Effector memory CD8-positive, alpha-beta T cell (primary cell): ENCODE data around the gene CTNND2.

Experiments
- ATAC-seq: fragments of 150-1000 bp; cut with Tn5 transposase; replicated peaks from 2 replicates; pipeline ENCODE4 v1.10.0; 2021; ENCODE audit warnings: mild to moderate bottlenecking, moderate library complexity
- DNase-seq, 3 experiments: peaks; one replicate each; pipeline ENCODE4 v3.0.0; 2021
- H3K27ac Mint-ChIP-seq, 2 donors: one replicate each; pipeline ENCODE4 v1.8.0; 2022; ENCODE audit warnings: mild to moderate bottlenecking in 2 of 2, mixed read lengths in 2 of 2, moderate library complexity in 2 of 2
- H3K27me3 Mint-ChIP-seq, 2 donors: one replicate each; pipeline ENCODE4 v1.8.0; 2022; ENCODE audit warnings: mixed read lengths in 2 of 2
- H3K36me3 Mint-ChIP-seq: one replicate; pipeline ENCODE4 v1.8.0; 2022; ENCODE audit warnings: mild to moderate bottlenecking, moderate library complexity, mixed read lengths; ENCODE audit not compliant: insufficient read depth
- H3K4me1 Mint-ChIP-seq, 2 donors: one replicate each; pipeline ENCODE4 v1.8.0; 2022; ENCODE audit warnings: low read depth in 2 of 2, mixed read lengths in 2 of 2
- H3K4me3 Mint-ChIP-seq, 2 donors: one replicate each; pipeline ENCODE4 v1.8.0; 2022; ENCODE audit warnings: mild to moderate bottlenecking in 2 of 2, mixed read lengths in 2 of 2, moderate library complexity in 2 of 2
- H3K9me3 Mint-ChIP-seq, 2 donors: one replicate each; pipeline ENCODE4 v1.8.0; 2022; ENCODE audit warnings: mixed read lengths in 2 of 2

The CTNND2 gene

DNA sequence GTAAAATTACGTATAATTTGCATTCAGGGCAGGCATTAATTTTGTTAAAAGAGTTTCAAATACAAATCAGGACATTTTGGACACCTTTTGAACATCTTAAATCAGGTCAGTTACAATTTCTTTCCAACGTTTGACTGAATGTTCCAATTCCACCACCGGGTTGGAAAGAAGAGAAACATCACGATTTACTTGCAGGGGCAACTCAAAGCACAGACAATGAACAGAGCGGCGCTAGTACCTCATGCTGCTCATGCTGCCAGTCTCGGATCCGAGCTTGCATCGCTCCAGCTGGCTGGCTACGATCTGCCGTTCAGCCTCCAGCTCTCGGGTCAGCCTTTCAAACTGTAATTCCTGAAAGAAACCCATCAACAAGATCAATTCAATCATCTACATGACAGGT lies 339.5 kb downstream of the CTNND2 start:
- Mint-ChIP-seq H3K27me3 (no peaks in the 10 kb centered on the region), H3K4me1 (no peaks in the 10 kb centered on the region), H3K36me3 (no peaks in the 10 kb centered on the region), H3K27ac (no peak overlapping the region), H3K9me3 (peaks cover 2 to 11% of the 10 kb centered on the region in 2 donors), H3K4me3 (no peak overlapping the region)
- ATAC-seq (no peak), DNase-seq (no peak)

- no peaks in the 10 kb centered on the region for H3K36me3 Mint-ChIP-seq
- ATAC-seq (no peak), DNase-seq (no peak)
- H3K4me1 Mint-ChIP-seq = no peaks in the 10 kb centered on the region
- H3K9me3 Mint-ChIP-seq = peaks cover 2 to 14% of the 10 kb centered on the region in 2 donors
- no peak overlapping the region for H3K4me3 Mint-ChIP-seq
- H3K27me3 Mint-ChIP-seq = no peaks in the 10 kb centered on the region
- H3K27ac Mint-ChIP-seq = no peak overlapping the region
These were observed 340.4 kb downstream of the CTNND2 start for GRCh38 chr5:11563822-11564221.

GRCh38 chr5:11560915-11561697 lies 343.1 kb downstream of the CTNND2 start:
- Mint-ChIP-seq H3K4me3 (no peak overlapping the region), H3K9me3 (peaks cover 0 to 17% of the 10 kb centered on the region in 2 donors), H3K36me3 (no peaks in the 10 kb centered on the region), H3K27me3 (no peaks in the 10 kb centered on the region), H3K27ac (no peak overlapping the region), H3K4me1 (no peaks in the 10 kb centered on the region)
- ATAC-seq (no peak), DNase-seq (no peak)

- H3K27ac Mint-ChIP-seq = no peak overlapping the region
- H3K27me3 Mint-ChIP-seq = no peaks in the 10 kb centered on the region
- no peaks in the 10 kb centered on the region for H3K36me3 Mint-ChIP-seq
- ATAC-seq (no peak), DNase-seq (no peak)
- no peak overlapping the region for H3K4me3 Mint-ChIP-seq
- H3K9me3 Mint-ChIP-seq = peaks cover 2 to 17% of the 10 kb centered on the region in 2 donors
- H3K4me1 Mint-ChIP-seq = no peaks in the 10 kb centered on the region
These were observed 347.2 kb downstream of the CTNND2 start for GRCh38 chr5:11557063-11557462.

DNA sequence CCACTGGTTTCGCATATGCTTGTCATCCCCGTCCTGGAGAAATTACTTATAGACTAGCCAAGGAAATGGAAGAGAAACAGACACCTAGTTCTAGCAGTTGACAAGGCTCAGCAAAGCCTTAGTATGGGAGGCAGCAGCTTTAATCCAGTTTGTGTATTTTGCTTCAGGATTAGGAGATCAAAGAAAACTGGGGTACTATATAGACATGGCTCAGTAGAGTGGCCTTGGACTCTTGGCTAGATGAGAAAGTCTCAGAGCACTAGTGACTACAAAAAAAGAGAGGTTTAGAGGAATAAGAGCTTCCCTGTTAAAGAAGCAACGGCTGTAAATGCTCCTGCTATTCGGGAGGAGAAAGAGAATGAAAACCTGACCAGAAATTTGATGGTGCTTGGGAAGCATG lies 349.1 kb downstream of the CTNND2 start:
- Mint-ChIP-seq H3K36me3 (no peaks in the 10 kb centered on the region), H3K27ac (no peak overlapping the region), H3K27me3 (no peaks in the 10 kb centered on the region), H3K4me3 (no peak overlapping the region), H3K9me3 (peaks cover 2 to 16% of the 10 kb centered on the region in 2 donors), H3K4me1 (no peaks in the 10 kb centered on the region)
- ATAC-seq = no peak
- no peak for DNase-seq

- DNase-seq (no peak), ATAC-seq (no peak)
- Mint-ChIP-seq H3K4me1 (no peaks in the 10 kb centered on the region), H3K9me3 (peaks cover 0 to 1% of the 10 kb centered on the region in 2 donors), H3K27ac (no peak overlapping the region), H3K36me3 (no peaks in the 10 kb centered on the region), H3K27me3 (no peaks in the 10 kb centered on the region), H3K4me3 (no peak overlapping the region)
These were observed 356.5 kb downstream of the CTNND2 start for GRCh38 chr5:11547730-11548129.

GRCh38 chr5:11547140-11547539 lies 357.1 kb downstream of the CTNND2 start:
- peaks cover 0 to 1% of the 10 kb centered on the region in 2 donors for H3K9me3 Mint-ChIP-seq
- no peaks in the 10 kb centered on the region for H3K36me3 Mint-ChIP-seq

DNA sequence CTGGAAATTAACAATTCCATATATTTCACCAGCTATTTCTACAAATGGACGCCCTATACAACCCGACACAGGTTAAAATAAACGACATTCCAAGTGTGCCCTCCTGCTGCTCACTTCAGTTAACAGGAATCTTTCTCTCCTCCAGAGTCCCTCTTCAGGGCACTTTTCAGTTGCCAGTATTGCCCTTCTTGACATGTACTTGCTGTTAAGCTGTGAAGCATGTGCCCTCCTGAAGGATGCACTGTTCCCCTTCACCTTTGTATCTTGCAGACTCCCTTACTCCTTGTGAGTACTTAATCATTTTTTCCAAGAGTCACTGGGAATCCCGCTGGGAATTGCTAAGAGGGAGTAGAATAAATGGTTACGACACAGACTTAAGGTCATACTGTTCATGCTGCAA lies 364.1 kb downstream of the CTNND2 start:
- Mint-ChIP-seq H3K4me3 (no peak overlapping the region), H3K4me1 (no peaks in the 10 kb centered on the region), H3K9me3 (no peaks in the 10 kb centered on the region), H3K27ac (no peak overlapping the region), H3K36me3 (no peaks in the 10 kb centered on the region), H3K27me3 (no peaks in the 10 kb centered on the region)
- DNase-seq (no peak), ATAC-seq (no peak)

More at GRCh38 chr5:11547140-11547539, 357.1 kb downstream of the CTNND2 start:
- Mint-ChIP-seq H3K27me3 (no peaks in the 10 kb centered on the region), H3K27ac (no peak overlapping the region), H3K4me3 (no peak overlapping the region), H3K4me1 (no peaks in the 10 kb centered on the region)
- DNase-seq (no peak), ATAC-seq (no peak)

DNA sequence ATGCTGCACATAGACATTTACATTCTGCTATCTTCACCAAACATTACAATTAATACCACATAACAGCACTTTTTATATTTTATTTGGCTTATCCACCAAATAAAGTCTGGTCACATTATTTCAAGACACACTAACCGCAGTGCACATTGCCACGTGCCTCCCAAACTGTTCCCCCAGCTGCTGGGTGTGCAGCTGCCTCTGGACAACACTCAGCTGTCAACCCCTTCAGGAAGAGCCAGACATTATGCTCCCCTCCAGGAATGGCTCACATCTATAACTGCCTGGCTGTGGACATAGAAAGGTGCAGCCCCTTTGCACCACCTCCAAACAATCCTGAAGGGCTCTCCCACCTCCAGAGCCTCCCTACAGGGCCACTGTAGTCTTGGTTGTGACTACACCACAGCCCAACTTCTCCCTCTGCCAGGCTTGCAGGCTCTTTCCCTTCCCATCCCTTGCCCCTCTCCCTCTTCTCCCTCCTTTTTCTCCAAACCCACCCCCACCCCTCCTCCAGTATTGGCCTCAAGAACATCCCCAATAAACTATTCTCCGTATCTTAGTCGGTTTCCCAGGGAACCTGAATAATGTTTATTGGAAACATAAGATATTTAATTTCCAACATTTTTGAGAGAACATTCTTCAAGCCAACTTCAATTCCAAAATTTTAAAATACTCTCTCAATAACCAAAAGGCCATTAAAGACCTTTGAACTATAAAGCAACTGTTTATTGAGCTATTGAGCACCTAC lies 372.3 kb downstream of the CTNND2 start:
- no peaks in the 10 kb centered on the region for H3K27me3 Mint-ChIP-seq
- H3K9me3 Mint-ChIP-seq = peaks cover 0 to 4% of the 10 kb centered on the region in 2 donors
- no peak for DNase-seq
- H3K27ac Mint-ChIP-seq = no peak overlapping the region
- ATAC-seq = no peak
- no peaks in the 10 kb centered on the region for H3K36me3 Mint-ChIP-seq
- H3K4me3 Mint-ChIP-seq = no peak overlapping the region
- no peaks in the 10 kb centered on the region for H3K4me1 Mint-ChIP-seq

DNA sequence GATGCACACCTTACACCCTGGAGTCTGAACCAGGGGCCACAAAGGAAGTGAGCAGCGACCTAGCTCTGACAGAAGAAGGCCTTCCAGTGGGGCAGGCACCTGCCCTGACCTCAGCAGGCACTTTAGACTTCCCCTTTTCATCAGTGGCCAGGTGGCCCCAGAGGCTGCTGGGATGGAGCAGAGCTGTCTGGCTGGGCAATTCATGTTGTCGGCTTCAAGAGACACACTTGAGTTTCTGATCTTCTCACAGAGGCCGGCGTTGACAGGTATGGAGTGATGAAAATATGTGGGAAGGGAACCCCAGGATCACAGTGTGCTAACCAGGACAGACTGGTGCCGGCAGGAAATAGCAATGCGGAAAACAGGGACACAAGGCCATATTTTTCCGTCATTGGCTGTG lies 375.5 kb downstream of the CTNND2 start:
- Mint-ChIP-seq H3K36me3 (no peaks in the 10 kb centered on the region), H3K9me3 (peaks cover 0 to 11% of the 10 kb centered on the region in 2 donors), H3K4me1 (no peaks in the 10 kb centered on the region), H3K4me3 (no peak overlapping the region), H3K27me3 (no peaks in the 10 kb centered on the region), H3K27ac (no peak overlapping the region)
- ATAC-seq (no peak), DNase-seq (no peak)

GRCh38 chr5:11527652-11528349 lies 376.4 kb downstream of the CTNND2 start:
- Mint-ChIP-seq H3K36me3 (no peaks in the 10 kb centered on the region), H3K4me1 (no peaks in the 10 kb centered on the region), H3K9me3 (peaks cover 0 to 13% of the 10 kb centered on the region in 2 donors), H3K27ac (no peak overlapping the region), H3K27me3 (no peaks in the 10 kb centered on the region), H3K4me3 (no peak overlapping the region)
- DNase-seq (no peak), ATAC-seq (no peak)

- no peaks in the 10 kb centered on the region for H3K27me3 Mint-ChIP-seq
- H3K4me1 Mint-ChIP-seq = no peaks in the 10 kb centered on the region
- no peak for DNase-seq
- H3K36me3 Mint-ChIP-seq = no peaks in the 10 kb centered on the region
- H3K4me3 Mint-ChIP-seq = no peak overlapping the region
- no peak for ATAC-seq
- H3K27ac Mint-ChIP-seq = no peak overlapping the region
- H3K9me3 Mint-ChIP-seq = peaks cover 0 to 11% of the 10 kb centered on the region in 2 donors
These were observed 379.2 kb downstream of the CTNND2 start for GRCh38 chr5:11525020-11525419.

GRCh38 chr5:11524188-11524587 lies 380.1 kb downstream of the CTNND2 start:
- Mint-ChIP-seq H3K4me1 (no peaks in the 10 kb centered on the region), H3K4me3 (no peak overlapping the region), H3K27ac (no peak overlapping the region), H3K36me3 (no peaks in the 10 kb centered on the region), H3K9me3 (peaks cover 0 to 12% of the 10 kb centered on the region in 2 donors), H3K27me3 (no peaks in the 10 kb centered on the region)
- ATAC-seq (no peak), DNase-seq (no peak)
